Measurements from ENCODE around the gene LRFN2.
A peak's percentile ranks its signal among the peaks of the same experiment; 100 is the strongest.

LRFN2 gene

DNA sequence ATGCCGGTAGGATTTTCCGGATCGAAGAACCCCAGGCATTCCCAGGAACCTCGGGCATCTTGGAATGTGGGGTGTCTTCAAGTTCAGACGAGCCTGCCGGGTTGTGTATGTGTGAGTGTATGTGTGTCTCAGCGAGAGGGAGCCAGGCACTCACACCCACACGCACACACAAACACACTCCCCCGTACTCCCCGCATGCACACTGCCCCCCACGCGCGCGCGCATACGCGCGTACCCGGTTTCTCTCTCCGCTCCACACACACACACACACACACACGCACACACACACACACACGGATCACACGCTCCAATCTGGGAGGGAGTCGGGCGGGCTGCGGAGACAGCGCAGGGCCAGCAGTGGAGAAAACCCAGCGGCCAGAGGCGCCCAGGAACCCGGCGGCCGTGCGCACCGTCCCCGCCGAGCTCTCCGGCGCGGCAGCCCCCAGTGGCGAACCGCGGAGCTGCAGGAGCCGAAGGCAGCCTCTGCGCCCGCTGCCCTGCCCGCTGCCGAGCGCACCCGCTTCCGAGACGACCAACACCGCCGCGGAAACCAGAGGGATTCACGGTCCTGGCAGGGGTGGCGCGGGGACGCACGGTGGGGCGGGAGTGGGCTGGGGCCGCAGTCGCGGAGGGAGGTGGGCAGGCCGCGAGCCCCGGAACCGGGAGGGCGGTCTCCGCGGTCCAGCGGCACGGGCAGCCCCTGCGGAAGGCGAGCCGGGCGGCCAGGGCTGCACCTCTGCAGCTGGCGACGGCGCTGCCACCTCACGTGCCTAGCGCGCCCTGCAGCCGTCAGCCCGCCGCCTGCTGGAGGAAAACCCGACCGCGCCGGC lies at the start of gene LRFN2:
TSS of gene LRFN2 (minus strand) at position 125 of the 830 bp plus-strand sequence.
- peak; percentile 10 to 26 for DNase-seq (ENCODE audit: low read depth in 2 of 2, low spot score in 1 of 2)

DNA sequence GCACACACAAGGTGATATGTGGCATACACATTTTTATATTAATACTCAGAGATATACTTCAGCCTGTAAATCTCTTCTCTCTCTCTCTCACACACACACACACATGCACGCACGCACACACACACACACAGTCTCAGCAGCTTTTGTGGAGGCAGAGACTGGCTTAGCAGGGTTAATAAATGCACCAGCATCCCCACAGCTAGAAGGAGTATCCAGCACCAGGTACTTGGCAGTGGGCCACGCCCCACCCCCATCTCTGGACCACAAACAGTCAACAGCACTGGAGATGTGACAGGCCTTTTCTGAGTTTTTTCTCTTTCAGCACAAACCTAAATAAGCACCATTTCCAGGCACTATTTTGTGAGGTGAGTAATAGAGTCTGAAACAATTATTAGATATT lies 47.3 kb upstream of the LRFN2 start:
- no peak for DNase-seq (ENCODE audit: low read depth in 2 of 2, low spot score in 1 of 2)

DNA sequence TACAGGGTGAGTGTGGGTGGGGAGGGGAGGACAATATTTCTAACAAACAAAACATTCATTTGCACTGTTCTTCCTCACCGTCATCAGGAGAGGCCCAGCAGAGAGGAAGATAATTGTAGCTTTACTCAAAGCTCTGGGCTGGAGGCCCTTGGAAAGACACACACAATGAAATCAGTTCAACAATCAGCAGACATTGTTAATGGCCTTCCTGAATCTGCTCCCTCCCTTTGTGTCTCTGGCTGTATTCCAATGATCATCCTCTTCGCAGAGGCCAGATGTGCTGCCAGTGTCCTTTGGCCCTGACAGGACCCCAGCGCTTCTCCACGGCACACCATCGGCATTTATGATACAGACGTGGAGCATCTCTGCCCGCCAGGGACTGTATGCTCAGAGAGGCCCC lies 44.6 kb upstream of the LRFN2 start:
- no peak for DNase-seq (ENCODE audit: low read depth in 2 of 2, low spot score in 1 of 2)

DNA sequence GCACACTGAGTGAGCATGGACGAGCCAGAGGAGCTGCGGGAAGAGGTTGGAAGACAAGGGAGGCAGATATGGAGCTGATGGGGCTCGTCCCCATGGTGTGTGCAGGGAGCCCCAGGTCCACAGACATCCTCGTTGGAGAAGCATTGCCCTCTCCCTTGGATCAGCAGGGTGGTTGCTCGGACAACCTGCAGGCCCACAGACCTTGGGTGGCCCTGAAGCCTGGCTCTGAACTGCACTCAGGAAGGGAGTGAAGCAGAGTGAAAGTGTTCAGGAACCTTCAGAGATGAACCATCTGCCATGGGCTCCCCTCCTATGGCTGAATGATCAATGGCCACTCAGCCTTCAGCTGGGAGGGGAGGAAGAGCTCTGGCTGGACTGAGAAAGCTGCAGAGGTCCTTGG lies 43.3 kb upstream of the LRFN2 start:
- no peak for DNase-seq (ENCODE audit: low read depth in 2 of 2, low spot score in 1 of 2)

DNA sequence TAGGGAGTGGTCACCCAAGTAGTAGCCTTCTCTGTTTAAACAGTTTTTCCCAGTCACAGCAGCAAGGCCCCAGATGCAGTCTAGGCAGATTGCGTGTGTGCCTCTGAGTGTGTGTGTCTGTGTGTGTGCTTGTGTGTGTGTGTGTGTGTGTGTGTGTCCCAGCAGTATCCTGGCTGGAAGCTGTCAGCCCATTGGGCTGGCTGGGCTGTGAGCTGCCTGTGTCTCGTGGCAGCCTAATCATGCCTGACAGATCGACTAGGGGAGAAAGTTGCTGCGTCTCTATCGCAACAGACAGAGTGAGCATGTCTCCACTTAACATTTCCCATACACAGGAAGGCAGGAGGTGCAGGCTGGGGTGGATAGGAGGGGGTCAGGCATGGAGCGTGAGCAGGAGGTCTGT lies 42.9 kb upstream of the LRFN2 start:
- DNase-seq (ENCODE audit: low read depth in 2 of 2, low spot score in 1 of 2): no peak

DNA sequence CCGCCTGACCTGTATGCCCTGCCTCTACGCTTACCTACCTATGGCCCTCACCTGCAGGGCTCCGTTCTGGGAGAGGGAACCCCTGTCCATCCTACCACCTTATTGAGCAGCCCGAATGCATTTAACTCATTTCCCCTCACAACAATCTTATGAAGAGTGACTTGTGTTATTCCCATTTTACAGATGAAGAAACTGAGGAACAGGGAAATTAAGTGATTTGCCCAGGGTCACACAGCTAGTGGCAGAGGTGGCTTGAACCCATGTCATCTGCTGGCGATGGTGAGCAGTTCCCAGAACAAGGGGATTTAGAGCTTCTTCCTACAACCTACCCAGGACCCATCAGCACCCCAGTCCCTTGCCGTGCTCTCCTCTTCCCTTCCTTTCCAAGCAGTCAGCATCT lies 42.3 kb upstream of the LRFN2 start:
- no peak for DNase-seq (ENCODE audit: low read depth in 2 of 2, low spot score in 1 of 2)

DNA sequence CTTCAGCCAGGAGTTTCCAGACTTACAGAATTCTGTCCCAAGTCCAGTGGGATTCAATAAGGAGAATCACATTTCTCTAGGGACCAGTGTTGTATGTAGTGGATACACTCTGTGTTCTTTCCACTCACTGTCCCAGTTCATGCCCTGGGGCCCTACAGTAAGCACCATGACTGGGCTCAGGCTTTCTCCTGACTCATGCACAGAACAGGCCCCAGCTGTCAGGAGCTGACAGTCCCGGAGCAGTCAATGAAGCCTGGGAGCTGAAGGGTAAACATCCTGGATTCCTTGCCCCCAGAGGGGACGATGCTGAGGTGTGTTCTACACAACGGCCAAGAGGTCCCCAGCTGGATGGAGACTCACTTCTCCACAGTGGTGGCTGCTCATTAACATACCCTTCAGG lies 40.2 kb upstream of the LRFN2 start:
- DNase-seq (ENCODE audit: low read depth in 2 of 2, low spot score in 1 of 2): no peak

DNA sequence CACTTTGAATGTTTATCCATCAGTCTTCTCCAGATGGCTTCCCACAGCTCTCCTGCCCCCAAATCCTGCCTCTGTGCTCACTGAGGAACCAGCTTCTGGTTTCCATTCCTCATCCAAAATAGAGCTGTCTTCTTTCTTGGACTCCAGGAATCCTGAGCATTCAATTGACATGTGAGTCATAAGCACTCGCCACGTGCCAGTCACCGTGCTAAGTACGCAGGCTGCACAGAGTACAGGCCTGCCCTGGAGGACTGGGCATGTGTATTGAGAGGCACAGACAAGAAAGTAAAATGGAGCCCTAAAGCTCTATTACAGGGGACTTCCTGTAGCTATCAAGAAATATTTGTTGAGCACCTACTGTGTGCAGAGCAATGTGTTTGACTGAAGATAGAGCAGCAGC lies 39.7 kb upstream of the LRFN2 start:
- DNase-seq (ENCODE audit: low read depth in 2 of 2, low spot score in 1 of 2): no peak

DNA sequence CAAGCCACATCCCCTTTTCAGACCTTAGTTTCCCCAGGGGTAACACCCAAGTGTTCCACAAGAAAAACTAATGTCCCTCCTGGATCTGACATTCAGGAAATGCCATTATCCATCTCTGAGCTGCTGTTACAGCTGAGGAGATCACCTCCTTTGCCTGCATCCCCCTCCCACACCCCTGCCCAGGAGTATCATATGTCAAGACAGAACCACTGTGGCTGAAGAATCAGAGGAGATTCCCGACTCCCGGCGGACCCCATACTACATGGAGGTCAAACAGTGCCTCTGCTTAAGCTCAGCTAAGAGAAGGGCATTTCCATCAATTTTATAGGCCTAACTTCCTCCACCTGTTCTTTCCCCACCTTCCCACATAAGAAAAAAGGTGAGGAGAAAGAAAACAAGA lies 36.8 kb upstream of the LRFN2 start:
- DNase-seq (ENCODE audit: low read depth in 2 of 2, low spot score in 1 of 2): no peak

DNA sequence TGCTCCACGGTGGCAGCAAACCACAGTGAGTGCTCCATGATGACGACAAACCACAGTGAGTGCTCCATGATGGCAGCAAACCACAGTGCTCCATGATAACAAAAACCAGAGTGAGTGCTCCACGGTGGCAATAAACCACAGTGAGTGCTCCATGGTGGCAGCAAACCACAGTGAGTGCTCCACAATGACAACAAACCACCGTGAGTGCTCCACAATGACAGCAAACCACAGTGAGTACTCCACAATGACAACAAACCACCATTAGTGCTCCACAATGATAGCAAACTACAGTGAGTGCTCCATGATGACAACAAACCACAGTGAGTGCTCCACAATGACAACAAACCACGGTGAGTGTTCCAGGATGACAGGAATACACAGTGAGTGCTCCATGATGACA lies 36.0 kb upstream of the LRFN2 start:
- no peak for DNase-seq (ENCODE audit: low read depth in 2 of 2, low spot score in 1 of 2)

DNA sequence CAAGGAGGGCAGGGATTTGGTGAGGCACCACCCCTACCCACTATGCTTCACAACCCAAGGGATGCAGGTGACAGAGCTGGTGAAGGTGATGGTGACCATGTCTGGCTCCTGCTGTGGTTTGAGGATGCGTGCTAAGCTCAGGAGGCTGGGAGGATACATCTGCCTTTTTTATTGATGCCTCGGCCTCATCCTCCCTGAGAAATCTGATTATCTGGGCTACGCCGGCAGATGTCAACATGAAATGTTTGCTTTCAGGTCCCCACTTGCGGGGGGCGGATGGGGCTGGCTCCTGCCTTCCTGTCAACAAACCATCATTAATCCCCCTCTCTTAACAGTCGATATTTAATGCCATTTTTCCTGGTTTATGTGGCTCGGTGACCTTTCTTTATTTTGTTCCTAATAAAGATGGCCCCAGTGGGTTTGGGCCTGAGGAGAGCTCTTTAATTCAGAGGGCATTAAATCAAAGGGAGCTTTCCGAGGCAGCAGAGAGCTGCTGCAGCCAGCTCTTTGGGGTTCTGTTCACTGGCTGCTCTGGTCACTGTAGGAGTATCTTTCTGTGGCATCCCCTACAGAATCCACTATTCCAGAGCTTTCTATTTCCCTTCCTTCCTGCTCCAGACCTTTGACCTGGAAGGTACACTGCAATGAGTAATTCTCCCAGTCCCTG lies 33.5 kb upstream of the LRFN2 start:
- no peak for DNase-seq (ENCODE audit: low read depth in 2 of 2, low spot score in 1 of 2)

DNA sequence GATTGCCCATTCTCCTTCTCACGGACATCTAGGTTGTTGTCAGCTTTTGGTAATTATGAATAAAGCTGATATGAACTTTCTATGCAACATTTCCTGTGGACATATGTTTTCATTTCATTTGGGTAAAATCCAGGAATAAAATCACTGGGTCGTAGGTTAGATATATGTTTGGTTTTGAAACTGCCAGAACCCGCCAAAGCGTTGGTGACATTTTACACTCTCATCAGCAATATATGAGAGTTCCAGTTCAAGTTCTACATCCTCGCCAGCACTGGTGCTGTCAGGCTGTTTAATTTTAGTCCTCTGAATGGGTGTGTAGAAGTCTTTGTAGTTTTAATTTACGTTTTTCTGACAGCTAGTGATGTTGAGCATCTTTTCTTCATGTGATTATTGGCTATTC lies 27.5 kb upstream of the LRFN2 start:
- no peak for DNase-seq (ENCODE audit: low read depth in 2 of 2, low spot score in 1 of 2)

DNA sequence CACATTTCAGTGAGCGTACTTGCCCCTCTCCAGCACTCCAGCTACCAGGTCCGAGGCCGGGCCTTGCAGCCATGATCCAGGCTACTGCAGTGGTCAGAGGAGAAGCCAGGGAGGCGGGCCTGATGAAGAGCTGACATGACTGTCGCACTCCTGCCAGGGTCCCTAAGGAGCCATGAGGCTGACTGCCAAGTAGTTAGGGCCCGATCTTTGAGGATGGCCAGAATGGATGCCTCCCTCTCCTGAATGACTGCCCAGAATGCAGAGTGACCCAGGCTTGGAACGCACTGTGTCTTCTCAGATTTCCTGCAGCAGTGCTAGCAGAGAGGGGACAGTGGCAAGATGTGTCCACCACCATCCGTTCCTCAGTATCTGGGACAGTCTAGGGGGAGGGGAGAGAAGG lies 24.7 kb upstream of the LRFN2 start:
- DNase-seq (ENCODE audit: low read depth in 2 of 2, low spot score in 1 of 2): no peak

DNA sequence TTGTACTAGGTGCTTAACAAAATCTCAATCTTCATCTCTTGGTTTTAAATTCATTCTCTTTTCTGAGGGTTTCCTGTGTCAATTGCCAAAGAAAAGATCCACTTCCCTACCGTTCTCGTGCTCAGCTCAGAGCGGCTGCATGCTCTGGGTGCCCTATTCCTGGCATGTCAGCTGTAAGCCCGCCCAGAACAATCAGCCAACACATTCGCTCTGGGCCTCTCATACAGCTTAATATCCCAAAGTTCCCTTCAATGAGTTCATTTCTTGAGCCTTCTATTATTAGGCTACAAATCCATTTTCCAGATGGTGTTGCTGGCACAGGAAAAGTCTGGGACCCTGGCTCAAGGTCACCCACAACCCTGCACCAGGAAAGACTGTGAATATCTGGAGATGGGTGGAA lies 24.3 kb upstream of the LRFN2 start:
- no peak for DNase-seq (ENCODE audit: low read depth in 2 of 2, low spot score in 1 of 2)

DNA sequence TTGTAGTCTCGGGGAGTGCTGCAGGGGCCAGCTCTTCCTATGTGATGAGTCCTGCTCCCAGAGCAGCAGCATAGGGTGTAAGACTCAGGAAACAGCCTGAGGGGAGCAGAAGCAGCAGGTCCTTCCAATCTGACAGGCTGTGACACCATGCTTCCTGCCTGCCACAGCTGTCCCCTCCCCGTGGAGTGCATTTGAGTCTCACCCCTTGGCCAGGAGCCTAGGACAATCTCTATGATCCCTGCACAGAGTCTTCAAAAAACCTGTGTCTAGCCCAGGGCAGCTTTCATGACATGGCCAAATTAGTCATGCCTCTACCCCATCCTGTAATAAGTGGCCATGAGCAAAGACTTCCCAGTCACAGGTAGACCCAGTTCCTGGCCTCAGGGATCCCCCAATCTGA lies 23.1 kb upstream of the LRFN2 start:
- DNase-seq (ENCODE audit: low read depth in 2 of 2, low spot score in 1 of 2): no peak

DNA sequence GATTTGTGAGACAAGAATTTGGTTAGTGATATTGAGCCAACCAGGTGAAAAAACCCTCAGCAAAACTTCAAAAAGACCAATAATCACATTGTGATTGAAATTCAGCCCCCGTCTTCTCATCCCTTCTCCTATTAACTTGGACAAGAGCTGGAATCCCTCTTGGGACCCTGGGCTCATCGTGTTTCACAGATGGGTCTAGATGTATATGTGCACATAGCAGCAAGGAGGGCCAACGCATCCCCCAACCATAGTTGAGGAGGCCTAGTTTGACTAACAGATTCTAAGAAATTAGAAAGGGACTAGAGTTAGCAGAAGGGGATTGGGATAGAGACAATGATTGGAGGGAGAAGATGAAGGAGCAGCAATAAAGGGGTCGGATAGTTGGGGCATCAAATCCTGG lies 19.8 kb upstream of the LRFN2 start:
- no peak for DNase-seq (ENCODE audit: low read depth in 2 of 2, low spot score in 1 of 2)

DNA sequence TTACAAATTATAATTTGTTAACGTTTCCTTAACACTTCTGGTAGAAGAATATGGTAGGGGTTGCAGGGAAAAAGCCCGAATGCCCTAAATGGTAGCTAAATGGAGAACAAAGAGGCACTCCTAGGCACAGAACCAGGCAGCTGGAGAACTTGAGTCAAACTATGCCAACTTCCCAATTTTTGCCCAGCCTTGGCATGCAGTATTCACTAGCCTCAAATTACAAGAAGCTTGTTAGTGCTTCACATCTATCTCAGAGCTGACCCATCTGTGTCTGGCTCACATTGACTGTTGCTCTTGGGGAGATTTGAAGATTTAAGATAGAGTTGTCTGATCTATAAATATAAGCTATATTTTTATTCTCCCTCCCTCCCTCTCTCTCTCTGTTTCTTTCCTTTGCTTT lies 19.4 kb upstream of the LRFN2 start:
- no peak for DNase-seq (ENCODE audit: low read depth in 2 of 2, low spot score in 1 of 2)

DNA sequence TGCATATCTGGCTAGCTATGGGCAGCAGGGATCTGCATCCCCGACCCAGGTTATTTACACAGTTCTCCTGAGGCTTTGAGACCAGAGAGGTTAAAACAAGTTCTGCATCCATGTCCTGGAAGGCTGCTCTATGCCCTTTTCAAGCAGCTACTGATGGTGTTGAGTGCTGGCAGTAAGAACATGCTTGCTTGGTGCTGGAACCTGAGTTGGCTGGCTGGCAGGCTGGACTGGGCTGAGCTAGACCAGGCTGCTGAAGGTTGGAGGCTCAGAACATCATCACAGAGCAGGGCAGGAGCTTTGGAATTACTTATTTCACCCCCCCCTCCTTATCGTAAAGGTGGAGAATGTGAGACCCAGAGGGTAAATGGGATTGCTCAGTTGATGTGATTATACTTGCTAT lies 16.9 kb upstream of the LRFN2 start:
- no peak for DNase-seq (ENCODE audit: low read depth in 2 of 2, low spot score in 1 of 2)

DNA sequence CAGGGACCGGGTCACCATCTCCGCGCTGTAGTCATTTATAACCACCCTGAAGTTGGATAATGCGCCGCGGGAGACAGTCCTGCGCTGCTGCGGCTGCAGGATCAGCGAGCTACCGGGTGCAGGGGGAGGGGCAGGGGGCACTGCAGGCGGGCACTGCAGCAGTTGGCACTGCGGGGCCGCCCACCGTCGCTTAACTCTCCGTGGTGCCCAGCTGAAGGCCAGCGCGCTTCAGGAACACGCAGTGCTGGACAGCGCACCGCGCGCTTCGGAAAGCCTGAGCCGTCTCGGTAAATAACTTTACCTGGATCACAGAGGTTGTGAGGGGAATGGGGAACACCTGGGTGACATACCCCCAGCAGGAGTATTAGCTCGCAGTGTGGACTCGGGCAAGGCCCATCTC lies 12.4 kb upstream of the LRFN2 start:
- no peak for DNase-seq (ENCODE audit: low read depth in 2 of 2, low spot score in 1 of 2)

DNA sequence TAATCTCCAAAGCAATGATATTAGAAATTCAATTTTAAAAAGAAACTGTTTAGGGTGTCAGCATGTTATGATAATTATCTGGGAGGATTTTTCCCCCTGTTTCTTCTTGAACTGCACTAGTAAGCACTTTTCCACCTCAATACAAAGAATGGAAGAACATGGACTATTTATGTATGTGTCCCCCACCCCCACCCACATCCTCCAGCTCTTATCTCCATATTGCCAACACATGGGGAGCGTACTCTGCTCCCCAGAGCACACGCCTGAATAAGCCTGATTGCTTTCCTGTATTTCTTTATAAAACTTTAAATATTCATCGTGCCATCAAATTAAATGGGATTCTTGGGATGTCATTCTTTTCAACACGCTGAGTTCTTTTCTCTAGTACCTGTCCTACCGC lies 11.4 kb upstream of the LRFN2 start:
- DNase-seq (ENCODE audit: low read depth in 2 of 2, low spot score in 1 of 2): no peak

DNA sequence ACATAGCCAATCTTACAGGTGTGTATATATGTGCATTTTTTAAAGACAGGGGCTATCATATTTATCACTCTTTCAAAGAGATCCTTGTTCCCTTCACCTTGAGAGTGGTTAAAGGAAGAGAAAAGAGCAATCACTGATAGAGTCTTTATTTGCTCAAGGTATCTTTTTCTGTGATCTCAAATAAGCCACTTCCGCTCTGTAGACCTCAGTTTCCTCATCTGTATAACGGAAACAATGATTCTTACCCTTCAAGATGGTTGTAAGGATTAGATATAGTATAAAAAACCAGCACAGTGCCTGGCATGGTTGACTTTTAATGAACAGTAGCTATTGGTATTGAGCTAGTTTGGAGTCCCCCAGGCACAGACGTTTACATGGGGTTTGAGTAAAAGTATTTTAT lies 10.1 kb upstream of the LRFN2 start:
- no peak for DNase-seq (ENCODE audit: low read depth in 2 of 2, low spot score in 1 of 2)

DNA sequence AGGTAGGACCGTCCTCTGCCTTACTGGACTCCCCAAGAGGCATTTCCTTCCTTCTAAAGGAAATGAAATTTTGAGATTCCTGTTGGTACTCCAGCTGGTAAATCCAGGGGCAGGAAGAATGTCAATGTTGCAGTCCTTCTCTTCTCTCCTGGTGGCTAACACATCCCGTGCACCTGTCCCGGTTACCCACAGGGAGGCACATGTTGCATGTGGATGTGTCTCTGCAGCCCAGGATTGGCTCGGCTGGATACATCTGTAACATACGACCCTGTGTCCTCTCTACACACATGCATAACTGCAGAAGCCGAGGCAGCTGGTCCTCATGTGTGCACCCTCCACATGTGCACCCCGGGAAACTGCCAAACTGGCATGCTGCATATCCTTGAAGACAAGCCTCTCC lies 1.3 kb upstream of the LRFN2 start:
- no peak for DNase-seq (ENCODE audit: low read depth in 2 of 2, low spot score in 1 of 2)

DNA sequence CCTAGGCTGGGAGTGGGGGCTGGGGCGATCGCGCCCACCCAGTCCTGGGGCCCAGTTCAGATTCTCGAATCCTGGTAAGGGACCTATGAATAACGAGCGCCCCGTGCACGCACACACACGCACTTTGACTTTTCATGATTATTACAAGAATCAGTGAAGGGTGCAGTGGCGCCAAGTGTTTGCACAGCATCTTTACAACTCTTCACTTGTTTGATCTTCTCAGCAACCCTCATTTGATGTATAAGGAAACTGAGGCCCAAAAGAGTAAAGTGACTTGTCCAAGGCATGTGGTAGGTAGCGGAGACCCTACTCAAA lies 863 bp upstream of the LRFN2 start:
- DNase-seq (ENCODE audit: low read depth in 2 of 2, low spot score in 1 of 2): no peak

Data from stimulated activated CD8-positive, alpha-beta memory T cell treated with anti-CD3 and anti-CD28 coated beads, Interleukin-4, amount 100 ng/mL, for 1 hour (primary cell).